NB4 (cell line): Measurements from ENCODE around the gene GPR21.

Source experiments
- CTCF ChIP-seq: IDR thresholded peaks from one replicate; pipeline ENCODE4 v1.5.1; 2012; ENCODE audit warnings: low read depth, low read length
- MAX ChIP-seq: IDR thresholded peaks from 2 replicates; pipeline ENCODE4 v1.6.1; 2011; ENCODE audit warnings: low read depth, low read length
- MYC ChIP-seq: IDR thresholded peaks from 2 replicates; pipeline ENCODE4 v1.6.1; 2011; ENCODE audit warnings: low read depth, low read length
- POLR2A ChIP-seq: IDR thresholded peaks from 2 replicates; pipeline ENCODE4 v1.6.1; 2011; ENCODE audit warnings: mild to moderate bottlenecking; ENCODE audit not compliant: insufficient read length; ENCODE audit errors: extremely low read depth

DNA sequence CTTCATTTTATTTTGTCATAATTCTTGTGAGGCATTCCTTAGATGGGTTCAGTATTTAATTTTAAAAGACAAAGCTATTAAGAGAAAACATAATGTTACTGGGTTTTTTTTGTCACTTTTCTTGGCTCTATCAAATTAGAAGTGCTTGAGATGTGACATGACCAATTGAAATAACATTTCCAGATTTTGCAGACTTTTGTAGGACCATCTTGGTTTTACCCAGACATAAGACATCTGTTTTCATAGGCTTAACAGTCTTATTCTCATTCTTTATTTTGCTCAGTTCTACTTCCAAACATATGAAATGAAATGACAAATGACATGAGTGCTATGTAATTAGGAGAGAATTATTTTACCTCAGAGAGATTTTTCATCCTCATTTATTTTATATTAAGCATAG, 19.6 kb downstream of the GPR21 start:
- no peak for TF ChIP-seq MAX
- TF ChIP-seq POLR2A, result no peak
- no peak for TF ChIP-seq CTCF
- TF ChIP-seq MYC, result no peak
